H1 (cell line): ENCODE results near the gene VEPH1. TPM values are rescaled to one million over a fixed set of nuclear protein-coding genes. Genes with fewer than 3 reads are reported as not detected.

Source experiments
- CTCF ChIA-PET: fragments of 300-600 bp; sonication (Branson Sonifier 250); formaldehyde crosslinking; loops from one replicate; lab custom pipeline; 2021; ENCODE audit not compliant: partially characterized antibody; lab: Charles Lee
- POLR2A ChIA-PET: fragments of 300-600 bp; sonication (Branson Sonifier 250); formaldehyde crosslinking; loops from one replicate; lab custom pipeline; 2021; ENCODE audit warnings: inconsistent platforms; ENCODE audit not compliant: partially characterized antibody; lab: Charles Lee
- DNase-seq, 2 experiments: peaks; one replicate each; pipeline versions ENCODE4 v3.0.0 to v3.0.0-alpha.2; 2010 to 2022; ENCODE audit warnings: low spot score in 2 of 2, low read depth in 1 of 2, mixed read lengths in 1 of 2
- FAIRE-seq: peaks from 2 replicates; lab custom pipeline; 2011; peaks lifted over from hg19 to GRCh38; lab: Jason Lieb, UNC
- H2AFZ ChIP-seq: 2 replicates; pipeline ENCODE4 v1.8.1; 2012; ENCODE audit warnings: low read length, inconsistent platforms
- H2AK5ac ChIP-seq: 2 replicates; pipeline ENCODE4 v1.6.1; 2013; ENCODE audit warnings: low read depth, low read length
- H2BK120ac ChIP-seq: replicated peaks from 2 replicates; pipeline ENCODE3; 2013; ENCODE audit warnings: low read depth, low read length, inconsistent platforms
- H2BK12ac ChIP-seq: 2 replicates; pipeline ENCODE4 v1.6.1; 2013; ENCODE audit warnings: low read depth, low read length
- H2BK15ac ChIP-seq: 2 replicates; pipeline ENCODE4 v1.6.1; 2013; ENCODE audit warnings: low read length
- H2BK20ac ChIP-seq: 2 replicates; pipeline ENCODE4 v1.6.1; 2013; ENCODE audit warnings: low read length
- H2BK5ac ChIP-seq: 2 replicates; pipeline ENCODE4 v1.6.1; 2013; ENCODE audit warnings: low read depth, low read length
- H3K14ac ChIP-seq: 2 replicates; pipeline ENCODE4 v1.6.1; 2013; ENCODE audit warnings: inconsistent platforms; ENCODE audit not compliant: insufficient read length
- H3K18ac ChIP-seq: 2 replicates; pipeline ENCODE4 v1.6.1; 2013; ENCODE audit warnings: low read length; ENCODE audit errors: extremely low read depth
- H3K23ac ChIP-seq: 2 replicates; pipeline ENCODE4 v1.6.1; 2013; ENCODE audit warnings: inconsistent platforms; ENCODE audit not compliant: insufficient read length
- H3K23me2 ChIP-seq: 2 replicates; pipeline ENCODE4 v1.6.1; 2013; ENCODE audit warnings: low read depth, low read length
- H3K27ac ChIP-seq: 2 replicates; pipeline ENCODE4 v1.6.1; 2011; ENCODE audit warnings: low read depth, low read length, inconsistent platforms
- H3K27me3 ChIP-seq, 4 experiments: replicated peaks in 1 of 4; 1 replicate in 1 of 4; 2 replicates in 3 of 4; pipeline versions ENCODE4 v1.6.1 to v1.8.1; 2011 to 2013; ENCODE audit warnings: low read length in 3 of 4, mild to moderate bottlenecking in 3 of 4, inconsistent platforms in 2 of 4, mixed read lengths in 2 of 4, moderate library complexity in 1 of 4; ENCODE audit not compliant: control insufficient read depth in 3 of 4, insufficient read depth in 3 of 4; ENCODE audit errors: extremely low read depth in 1 of 4
- H3K36me3 ChIP-seq, 4 experiments: 2 replicates each; pipeline versions ENCODE4 v1.6.1 to v1.8.1; 2011 to 2013; ENCODE audit warnings: mild to moderate bottlenecking in 4 of 4, low read length in 3 of 4, moderate library complexity in 2 of 4, control low read depth in 1 of 4, inconsistent platforms in 1 of 4; ENCODE audit not compliant: insufficient read depth in 4 of 4, control insufficient read depth in 2 of 4
- H3K4ac ChIP-seq: replicated peaks from 2 replicates; pipeline ENCODE3; 2013; ENCODE audit warnings: low read length, low read depth, mixed read lengths, inconsistent platforms; ENCODE audit not compliant: insufficient read length
- H3K4me1 ChIP-seq, 4 experiments: replicated peaks in 1 of 4; 1 replicate in 1 of 4; 2 replicates in 3 of 4; pipeline versions ENCODE4 v1.6.1 to v1.8.1; 2011 to 2013; ENCODE audit warnings: low read length in 3 of 4, inconsistent platforms in 2 of 4, mixed read lengths in 1 of 4; ENCODE audit not compliant: insufficient read depth in 4 of 4, control insufficient read depth in 3 of 4
- H3K4me2 ChIP-seq, 2 experiments: 2 replicates each; pipeline versions ENCODE4 v1.6.1 to v1.8.1; 2011 to 2013; ENCODE audit warnings: low read depth in 2 of 2, low read length in 2 of 2, control low read depth in 1 of 2, inconsistent platforms in 1 of 2, mild to moderate bottlenecking in 1 of 2; ENCODE audit not compliant: insufficient read depth in 1 of 2
- H3K4me3 ChIP-seq, 4 experiments: fragments of 200-600, 300-600 bp in 1 of 4; sonication (generic), shearing (Covaris generic), sonication (Bioruptor Twin) in 1 of 4; 2 replicates each; pipeline versions ENCODE4 v1.5.1 to v1.8.1; 2011 to 2016; ENCODE audit warnings: low read length in 4 of 4, low read depth in 3 of 4, control low read depth in 2 of 4, inconsistent platforms in 2 of 4, mild to moderate bottlenecking in 2 of 4, mixed read lengths in 1 of 4, moderate library complexity in 1 of 4; ENCODE audit not compliant: insufficient read depth in 2 of 4; ENCODE audit errors: extremely low read depth in 1 of 4
- H3K56ac ChIP-seq: replicated peaks from 2 replicates; pipeline ENCODE3; 2013; ENCODE audit warnings: low read depth, mild to moderate bottlenecking, mixed read lengths, low read length, inconsistent platforms; ENCODE audit not compliant: insufficient read length
- H3K79me1 ChIP-seq: 2 replicates; pipeline ENCODE4 v1.6.1; 2013; ENCODE audit warnings: low read depth, low read length, control low read depth
- H3K79me2 ChIP-seq, 2 experiments: 2 replicates each; pipeline versions ENCODE4 v1.6.1 to v1.8.1; 2012 to 2013; ENCODE audit warnings: low read length in 2 of 2, mild to moderate bottlenecking in 2 of 2, inconsistent platforms in 1 of 2; ENCODE audit not compliant: insufficient read depth in 2 of 2, control insufficient read depth in 1 of 2
- H3K9ac ChIP-seq, 4 experiments: replicated peaks in 1 of 4; 1 replicate in 1 of 4; 2 replicates in 3 of 4; pipeline versions ENCODE4 v1.6.1 to v1.8.1; 2011 to 2013; ENCODE audit warnings: low read depth in 3 of 4, low read length in 3 of 4, control low read depth in 2 of 4, mild to moderate bottlenecking in 2 of 4, moderate library complexity in 2 of 4, inconsistent platforms in 1 of 4; ENCODE audit errors: extremely low read depth in 1 of 4
- H3K9me3 ChIP-seq, 2 experiments: 2 replicates each; pipeline versions ENCODE4 v1.6.1 to v1.8.1; 2012 to 2013; ENCODE audit warnings: mild to moderate bottlenecking in 2 of 2, moderate library complexity in 2 of 2, control low read depth in 1 of 2, inconsistent platforms in 1 of 2, low read depth in 1 of 2, low read length in 1 of 2, mixed read lengths in 1 of 2; ENCODE audit not compliant: insufficient read depth in 2 of 2
- H4K20me1 ChIP-seq, 2 experiments: replicated peaks in 1 of 2; 2 replicates each; pipeline versions ENCODE3 to v1.8.1; 2011 to 2013; ENCODE audit warnings: inconsistent platforms in 2 of 2, low read length in 2 of 2, mild to moderate bottlenecking in 1 of 2; ENCODE audit not compliant: insufficient read depth in 2 of 2, control insufficient read depth in 1 of 2
- H4K5ac ChIP-seq: 2 replicates; pipeline ENCODE4 v1.6.1; 2013; ENCODE audit warnings: low read length, low read depth, mixed read lengths, inconsistent platforms; ENCODE audit not compliant: insufficient read length
- H4K8ac ChIP-seq: 2 replicates; pipeline ENCODE4 v1.8.0; 2013; ENCODE audit warnings: mild to moderate bottlenecking, moderate library complexity, low read length, inconsistent platforms; ENCODE audit not compliant: insufficient read depth; ENCODE audit errors: extremely low read depth
- H4K91ac ChIP-seq: replicated peaks from 2 replicates; pipeline ENCODE3; 2013; ENCODE audit warnings: low read length, mixed read lengths, inconsistent platforms; ENCODE audit not compliant: insufficient read length
- BACH1 ChIP-seq: IDR thresholded peaks from 2 replicates; pipeline ENCODE4 v1.6.1; 2012; ENCODE audit warnings: low read length, improper control_type of control experiment
- CHD1 ChIP-seq: IDR thresholded peaks from 2 replicates; pipeline ENCODE4 v1.6.1; 2012; ENCODE audit warnings: low read depth, low read length, improper control_type of control experiment
- GABPA ChIP-seq: IDR thresholded peaks from 2 replicates; pipeline ENCODE4 v1.6.1; 2011; ENCODE audit warnings: mild to moderate bottlenecking, low read length, moderate library complexity, borderline replicate concordance; ENCODE audit not compliant: insufficient read depth
- PHF8 ChIP-seq: fragments of 200-600 bp; sonication (generic); conservative IDR thresholded peaks from 2 replicates; pipeline ENCODE4 v1.7.1; 2012; ENCODE audit warnings: low read depth, mild to moderate bottlenecking, inconsistent platforms, low read length, moderate library complexity
- POLR2A ChIP-seq, 2 experiments: IDR thresholded peaks; 1 replicate in 1 of 2; 2 replicates in 1 of 2; pipeline ENCODE4 v1.6.1; 2011; ENCODE audit warnings: low read depth in 2 of 2, low read length in 2 of 2, mild to moderate bottlenecking in 2 of 2; ENCODE audit errors: control extremely low read depth in 1 of 2
- RAD21 ChIP-seq, 2 experiments: IDR thresholded peaks in 1 of 2; conservative IDR thresholded peaks in 1 of 2; 2 replicates each; pipeline ENCODE4 v1.6.1; 2011; ENCODE audit warnings: low read depth in 2 of 2, low read length in 2 of 2, improper control_type of control experiment in 1 of 2, inconsistent platforms in 1 of 2, mild to moderate bottlenecking in 1 of 2, moderate library complexity in 1 of 2
- SIRT6 ChIP-seq: IDR thresholded peaks from one replicate; pipeline ENCODE4 v1.7.1; 2012; ENCODE audit warnings: low read length, inconsistent platforms
- SIX5 ChIP-seq: IDR thresholded peaks from 2 replicates; pipeline ENCODE4 v1.6.1; 2011; ENCODE audit warnings: mild to moderate bottlenecking, low read depth, low read length
- SUZ12 ChIP-seq: fragments of 200-600 bp; sonication (generic); IDR thresholded peaks from 2 replicates; pipeline ENCODE4 v1.6.1; 2012; ENCODE audit warnings: mild to moderate bottlenecking, inconsistent platforms, low read length, moderate library complexity, mixed read lengths
- WGBS, 2 experiments: shearing (Covaris generic) in 1 of 2; methylation state at CpG; one replicate each; pipeline versions ENCODE4 v1.1.6 to v1.1.7; 2013 to 2015; ENCODE audit warnings: low lambda C conversion rate in 2 of 2, mixed read lengths in 2 of 2, inconsistent platforms in 1 of 2, low coverage in 1 of 2, missing lambda C conversion rate in 1 of 2; ENCODE audit not compliant: insufficient replicate concordance in 2 of 2, insufficient coverage in 1 of 2, insufficient read length in 1 of 2; ENCODE audit errors: extremely low coverage in 1 of 2, missing lambda C conversion rate in 1 of 2; 5-methylcytosine and 5-hydroxymethylcytosine counted together
- polyA plus RNA-seq, 7 experiments: library from polyadenylated mRNA; depleted of rRNA in 3 of 7; stranded (reverse) in 5 of 7; unstranded in 2 of 7; fragments of >200 nt in 5 of 7; fragments of 200-250 nt in 2 of 7; gene quantifications; 1 replicate in 5 of 7; 2 replicates in 1 of 7; 4 replicates in 1 of 7; pipeline versions ENCODE4 v1.2.1 to v1.2.3, GENCODE V29; 2011 to 2013; ENCODE audit warnings: missing spikeins in 2 of 7, mixed read lengths in 2 of 7
- total RNA-seq: library from RNA; stranded (reverse); fragmentation: NEBNext Ultra II Directional; extraction: Animal tissue kit (Norgen Biotek cat#: 25700); gene quantifications from 2 replicates; pipeline ENCODE4 v1.2.1, GENCODE V29; 2021
- TF ChIP-seq, protein P1 (sequence below), 3 experiments: IDR thresholded peaks; 1 replicate in 2 of 3; 2 replicates in 1 of 3; pipeline versions ENCODE4 v1.5.1 to v1.6.1; 2011; ENCODE audit warnings: low read length in 3 of 3, mild to moderate bottlenecking in 3 of 3, inconsistent platforms in 2 of 3, low read depth in 1 of 3, moderate library complexity in 1 of 3; ENCODE audit not compliant: insufficient read depth in 1 of 3; ENCODE audit errors: control extremely low read depth in 1 of 3

Gene VEPH1
- total and polyA plus RNA-seq, 2 of the 8 experiments (the other 6 are each of a cell fraction or from before 2014, with no cell fraction given), result 12.0 to 18.3 TPM

DNA sequence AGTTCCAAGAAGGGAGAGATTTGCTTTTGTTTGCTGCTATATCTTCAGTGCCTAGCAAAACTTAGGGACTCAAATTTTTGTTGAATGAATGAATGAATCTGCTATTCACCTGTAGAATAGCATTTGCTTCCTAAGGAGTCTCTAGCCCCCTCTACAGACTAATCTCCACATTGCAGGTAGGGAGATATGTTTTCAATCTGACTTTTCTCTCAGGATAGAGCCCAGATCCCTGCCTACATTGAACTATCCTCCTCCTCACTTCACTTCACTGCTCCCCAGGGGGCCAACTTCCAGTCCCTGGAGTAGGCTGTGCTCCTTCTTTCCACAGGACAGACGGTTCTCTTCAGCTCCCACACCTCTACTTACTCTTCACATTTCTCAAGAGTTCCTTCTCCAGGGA lies 148.5 kb downstream of the VEPH1 start:
- Histone ChIP-seq H3K23ac (no peak overlapping the region), H2BK120ac (no peak overlapping the region), H3K36me3 (no peaks in the 10 kb centered on the region), H2BK12ac (no peak overlapping the region), H3K79me1 (no peaks in the 10 kb centered on the region), H3K27ac (no peak overlapping the region), H4K20me1 (no peaks in the 10 kb centered on the region), H3K23me2 (no peaks in the 10 kb centered on the region), H3K9me3 (no peaks in the 10 kb centered on the region), H4K91ac (no peak overlapping the region), H3K56ac (no peak overlapping the region), H2BK5ac (no peak overlapping the region), H3K4ac (no peak overlapping the region), H3K9ac (no peak overlapping the region), H3K27me3 (no peaks in the 10 kb centered on the region), H3K4me2 (no peak overlapping the region), H2BK20ac (no peak overlapping the region), H2AK5ac (no peak overlapping the region), H2AFZ (no peak overlapping the region), H3K14ac (no peak overlapping the region), H3K79me2 (no peaks in the 10 kb centered on the region), H2BK15ac (no peak overlapping the region), H3K4me3 (no peak overlapping the region), H3K18ac (no peak overlapping the region), H4K8ac (no peak overlapping the region), H3K4me1 (peaks cover 0 to 4% (median 0%) of the 10 kb centered on the region in 4 experiments; a peak in 1 of 7 replicates), H4K5ac (no peak overlapping the region)
- POLR2A ChIA-PET, result no interaction called here
- 17% methylated on average over 1 of the region's 1 CpG; no CpG with 5 or more reads in 1 of the 2 experiments for WGBS, 2 experiments
- DNase-seq (peak in 1 of 2 experiments; percentile 67), FAIRE-seq (peak; percentile 36)
- CTCF ChIA-PET, result interaction anchor here (0.6 to 4.9 kb wide), 18 partner anchors 10 to 1393 kb away, joined by 3 to 44 read pairs (median 4); partner anchors contain the start of gene PTX3
- TF ChIP-seq SUZ12, result no peak
- no peak for TF ChIP-seq GABPA
- TF ChIP-seq RAD21 (IDR thresholded peaks at IDR 0.05 in 1 of 2, conservative IDR thresholded peaks at IDR 0.05 in 1 of 2; ENCODE audit: low read depth in 2 of 2, low read length in 2 of 2), result peak; percentile 59 to 63
- TF ChIP-seq, protein P1, sequence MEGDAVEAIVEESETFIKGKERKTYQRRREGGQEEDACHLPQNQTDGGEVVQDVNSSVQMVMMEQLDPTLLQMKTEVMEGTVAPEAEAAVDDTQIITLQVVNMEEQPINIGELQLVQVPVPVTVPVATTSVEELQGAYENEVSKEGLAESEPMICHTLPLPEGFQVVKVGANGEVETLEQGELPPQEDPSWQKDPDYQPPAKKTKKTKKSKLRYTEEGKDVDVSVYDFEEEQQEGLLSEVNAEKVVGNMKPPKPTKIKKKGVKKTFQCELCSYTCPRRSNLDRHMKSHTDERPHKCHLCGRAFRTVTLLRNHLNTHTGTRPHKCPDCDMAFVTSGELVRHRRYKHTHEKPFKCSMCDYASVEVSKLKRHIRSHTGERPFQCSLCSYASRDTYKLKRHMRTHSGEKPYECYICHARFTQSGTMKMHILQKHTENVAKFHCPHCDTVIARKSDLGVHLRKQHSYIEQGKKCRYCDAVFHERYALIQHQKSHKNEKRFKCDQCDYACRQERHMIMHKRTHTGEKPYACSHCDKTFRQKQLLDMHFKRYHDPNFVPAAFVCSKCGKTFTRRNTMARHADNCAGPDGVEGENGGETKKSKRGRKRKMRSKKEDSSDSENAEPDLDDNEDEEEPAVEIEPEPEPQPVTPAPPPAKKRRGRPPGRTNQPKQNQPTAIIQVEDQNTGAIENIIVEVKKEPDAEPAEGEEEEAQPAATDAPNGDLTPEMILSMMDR (IDR thresholded peaks at IDR 0.05; ENCODE audit: control extremely low read depth in 1 of 3, insufficient read depth in 1 of 3, low read depth in 1 of 3, low read length in 3 of 3), result peak in 2 of 3 experiments; percentile 48 to 82; a peak in 3 of 4 replicates
- no peak for TF ChIP-seq BACH1
- no peak for TF ChIP-seq SIRT6
- TF ChIP-seq PHF8, result no peak
- no peak for TF ChIP-seq CHD1
- no peak for TF ChIP-seq SIX5
- TF ChIP-seq POLR2A (IDR thresholded peaks at IDR 0.05; ENCODE audit: control extremely low read depth in 1 of 2, low read depth in 2 of 2, low read length in 2 of 2), result no peak
